ENCODE data around the gene GRAMD1B. TPM values are rescaled to one million over a fixed set of nuclear protein-coding genes. Genes with fewer than 3 reads are reported as not detected.

GRAMD1B gene
- total RNA-seq, 3 donors from 2014 or later, result 3.2 to 4.4 (median 4.1) TPM

GRCh38 chr11:123594921-123595320 lies 164.9 kb downstream of the GRAMD1B start:
- DNase-seq (no peak), ATAC-seq (no peak)
- Histone ChIP-seq H3K36me3 (ENCODE audit: low read depth) (no peaks in the 10 kb centered on the region), H3K4me1 (ENCODE audit: low read depth) (peaks cover 10% of the 10 kb centered on the region), H3K9me3 (no peaks in the 10 kb centered on the region), H3K4me3 (no peak overlapping the region)
- intact Hi-C loops (cut with DNase I, micrococcal nuclease), result no loop called here
- TF ChIP-seq CTCF (IDR thresholded peaks at IDR 0.05), result no peak

- intact Hi-C loops (cut with DNase I, micrococcal nuclease), result no loop called here
- ATAC-seq (no peak), DNase-seq (no peak)
- TF ChIP-seq CTCF (IDR thresholded peaks at IDR 0.05), result no peak
- no peaks in the 10 kb centered on the region for H3K36me3 ChIP-seq (ENCODE audit: low read depth)
- no peaks in the 10 kb centered on the region for H3K4me1 ChIP-seq (ENCODE audit: low read depth)
- no peak overlapping the region for H3K4me3 ChIP-seq
- H3K9me3 ChIP-seq, result no peaks in the 10 kb centered on the region
These were observed 167.8 kb downstream of the GRAMD1B start for GRCh38 chr11:123597859-123598258.

- Histone ChIP-seq H3K9me3 (no peaks in the 10 kb centered on the region), H3K4me1 (ENCODE audit: low read depth) (no peaks in the 10 kb centered on the region), H3K36me3 (ENCODE audit: low read depth) (no peaks in the 10 kb centered on the region), H3K4me3 (no peak overlapping the region)
- TF ChIP-seq CTCF (IDR thresholded peaks at IDR 0.05), result no peak
- intact Hi-C loops (cut with DNase I, micrococcal nuclease), result no loop called here
- no peak for DNase-seq
- no peak for ATAC-seq
These were observed 171.1 kb downstream of the GRAMD1B start for GRCh38 chr11:123601136-123601535.

GRCh38 chr11:123601743-123602142 lies 171.7 kb downstream of the GRAMD1B start:
- Histone ChIP-seq H3K4me3 (no peak overlapping the region), H3K9me3 (no peaks in the 10 kb centered on the region), H3K4me1 (ENCODE audit: low read depth) (no peaks in the 10 kb centered on the region), H3K36me3 (ENCODE audit: low read depth) (no peaks in the 10 kb centered on the region)
- no peak for TF ChIP-seq CTCF (IDR thresholded peaks at IDR 0.05)
- no peak for ATAC-seq
- intact Hi-C loops (cut with DNase I, micrococcal nuclease), result no loop called here
- DNase-seq, result no peak

GRCh38 chr11:123603666-123604065 lies 173.6 kb downstream of the GRAMD1B start:
- no peaks in the 10 kb centered on the region for H3K9me3 ChIP-seq
- DNase-seq, result no peak
- ATAC-seq, result no peak
- H3K36me3 ChIP-seq (ENCODE audit: low read depth), result no peaks in the 10 kb centered on the region
- no peaks in the 10 kb centered on the region for H3K4me1 ChIP-seq (ENCODE audit: low read depth)
- H3K4me3 ChIP-seq, result no peak overlapping the region
- intact Hi-C loops (cut with DNase I, micrococcal nuclease), result no loop called here
- no peak for TF ChIP-seq CTCF (IDR thresholded peaks at IDR 0.05)

- H3K36me3 ChIP-seq (ENCODE audit: low read depth), result no peaks in the 10 kb centered on the region
These were observed 177.7 kb downstream of the GRAMD1B start for GRCh38 chr11:123607781-123608180.

More at GRCh38 chr11:123607781-123608180, 177.7 kb downstream of the GRAMD1B start:
- intact Hi-C loops (cut with DNase I, micrococcal nuclease), result no loop called here
- H3K4me1 ChIP-seq (ENCODE audit: low read depth), result no peaks in the 10 kb centered on the region
- DNase-seq (no peak), ATAC-seq (no peak)
- no peak for TF ChIP-seq CTCF (IDR thresholded peaks at IDR 0.05)
- H3K9me3 ChIP-seq, result no peaks in the 10 kb centered on the region
- no peak overlapping the region for H3K4me3 ChIP-seq

Measured in mucosa of descending colon (tissue), 3 donors.